B cell (primary cell): ENCODE results near the gene FAM227A. TPM values are rescaled to one million over a fixed set of nuclear protein-coding genes. Genes with fewer than 3 reads are reported as not detected.
A peak's percentile ranks its signal among the peaks of the same experiment; 100 is the strongest.

Experiments
- ATAC-seq: fragments of 200-7000 bp; cut with Tn5 transposase; one replicate; pipeline ENCODE4 v1.10.0; 2021; ENCODE audit warnings: low read depth, mild to moderate bottlenecking, moderate number of reproducible peaks, moderate library complexity
- CTCF ChIA-PET: fragments of 350-600 bp; sonication (Branson Sonifier 250); formaldehyde crosslinking; loops from one replicate; lab custom pipeline; 2021; ENCODE audit warnings: antibody characterized with exemption, inconsistent platforms; lab: Charles Lee
- POLR2A ChIA-PET: fragments of 350-600 bp; sonication (Branson Sonifier 250); formaldehyde crosslinking; loops from one replicate; lab custom pipeline; 2021; ENCODE audit warnings: antibody characterized with exemption; lab: Charles Lee
- DNase-seq: peaks from one replicate; pipeline ENCODE4 v3.0.0; 2013
- H2AFZ ChIP-seq: 2 replicates; pipeline ENCODE4 v1.6.1; 2012; ENCODE audit warnings: mild to moderate bottlenecking, low read depth, low read length; ENCODE audit not compliant: insufficient read depth, poor library complexity, severe bottlenecking
- H3K27ac ChIP-seq, 2 donors: 1 replicate in 1 of 2; 2 replicates in 1 of 2; pipeline ENCODE4 v1.5.1; 2012 to 2013; ENCODE audit warnings: low read length in 2 of 2, mild to moderate bottlenecking in 2 of 2, moderate library complexity in 1 of 2
- H3K27me3 ChIP-seq, 4 experiments: fragments of 200-600 bp in 1 of 4; sonication (generic) in 1 of 4; replicated peaks in 1 of 4; 1 replicate in 2 of 4; 2 replicates in 2 of 4; pipeline versions ENCODE4 v1.6.1 to v1.7.0; 2013 to 2016; ENCODE audit warnings: low read length in 3 of 4, mild to moderate bottlenecking in 2 of 4, mixed read lengths in 1 of 4, moderate library complexity in 1 of 4; ENCODE audit not compliant: insufficient read depth in 4 of 4, control insufficient read depth in 3 of 4; ENCODE audit errors: control extremely low read depth in 1 of 4
- H3K36me3 ChIP-seq, 2 experiments: replicated peaks in 1 of 2; 1 replicate in 1 of 2; 2 replicates in 1 of 2; pipeline versions ENCODE4 v1.6.1 to v1.7.1; 2013; ENCODE audit warnings: low read length in 1 of 2; ENCODE audit not compliant: insufficient read depth in 2 of 2, control insufficient read depth in 1 of 2; ENCODE audit errors: control extremely low read depth in 1 of 2, extremely low read depth in 1 of 2
- H3K4me1 ChIP-seq, 2 donors: fragments of 200-600 bp in 1 of 2; sonication (generic) in 1 of 2; 1 replicate in 1 of 2; 2 replicates in 1 of 2; pipeline versions ENCODE4 v1.5.1 to v1.6.1; 2013 to 2017; ENCODE audit warnings: low read length in 2 of 2; ENCODE audit not compliant: control insufficient read depth in 2 of 2, insufficient read depth in 2 of 2
- H3K4me2 ChIP-seq: replicated peaks from 2 replicates; pipeline ENCODE3; 2012; ENCODE audit warnings: mild to moderate bottlenecking, low read depth, low read length; ENCODE audit not compliant: poor library complexity, severe bottlenecking
- H3K4me3 ChIP-seq, 5 experiments: fragments of 200-600 bp in 1 of 5; sonication (generic) in 1 of 5; 1 replicate in 3 of 5; 2 replicates in 2 of 5; pipeline versions ENCODE4 v1.5.1 to v1.7.0; 2011 to 2016; ENCODE audit warnings: low read length in 4 of 5, mild to moderate bottlenecking in 4 of 5, low read depth in 2 of 5, control low read depth in 1 of 5, moderate library complexity in 1 of 5; ENCODE audit not compliant: insufficient read depth in 1 of 5; ENCODE audit errors: control extremely low read depth in 1 of 5, extremely low read depth in 1 of 5
- H3K79me2 ChIP-seq: fragments of 200-600 bp; sonication (generic); one replicate; pipeline ENCODE4 v1.6.0; 2016; ENCODE audit warnings: low read length; ENCODE audit not compliant: control insufficient read depth, insufficient read depth
- H3K9ac ChIP-seq: fragments of 200-600 bp; sonication (generic); 2 replicates; pipeline ENCODE4 v1.6.1; 2017; ENCODE audit warnings: mild to moderate bottlenecking, low read length, moderate library complexity
- H3K9me3 ChIP-seq, 3 donors: one replicate each; pipeline versions ENCODE4 v1.6.1 to v1.7.1; 2013; ENCODE audit warnings: low read length in 2 of 3; ENCODE audit not compliant: control insufficient read depth in 2 of 3, insufficient read depth in 1 of 3; ENCODE audit errors: control extremely low read depth in 1 of 3
- H4K20me1 ChIP-seq: 2 replicates; pipeline ENCODE4 v1.6.0; 2012; ENCODE audit warnings: mild to moderate bottlenecking, low read length; ENCODE audit not compliant: insufficient read depth, control insufficient read depth, poor library complexity, severe bottlenecking
- H3K27ac Mint-ChIP-seq: one replicate; pipeline ENCODE4 v1.8.0; 2021; ENCODE audit warnings: mixed read lengths
- H3K27me3 Mint-ChIP-seq: one replicate; pipeline ENCODE4 v1.8.0; 2021; ENCODE audit warnings: mixed read lengths
- H3K4me1 Mint-ChIP-seq: one replicate; pipeline ENCODE4 v1.8.0; 2021; ENCODE audit warnings: mixed read lengths
- H3K4me3 Mint-ChIP-seq: one replicate; pipeline ENCODE4 v1.8.0; 2021; ENCODE audit warnings: mixed read lengths
- H3K9me3 Mint-ChIP-seq: one replicate; pipeline ENCODE4 v1.8.0; 2022; ENCODE audit warnings: mixed read lengths; ENCODE audit not compliant: insufficient read depth
- CTCF ChIP-seq: fragments of 200-600 bp; IDR thresholded peaks from one replicate; pipeline ENCODE4 v1.8.0; 2022; ENCODE audit warnings: antibody characterized with exemption, mild to moderate bottlenecking
- EZH2 ChIP-seq: IDR thresholded peaks from 2 replicates; pipeline ENCODE4 v1.6.1; 2012; ENCODE audit warnings: borderline replicate concordance, low read depth, mild to moderate bottlenecking, moderate library complexity, low read length; ENCODE audit not compliant: insufficient read depth, poor library complexity, severe bottlenecking
- WGBS: methylation state at CpG from one replicate; pipeline ENCODE4 v1.1.5; 2013; ENCODE audit warnings: missing lambda C conversion rate; ENCODE audit not compliant: insufficient coverage; 5-methylcytosine and 5-hydroxymethylcytosine counted together
- intact Hi-C: fragments of 100-400 bp; cut with micrococcal nuclease; formaldehyde crosslinking; loops from one replicate; pipeline ENCODE4 v1.10.0; 2022
- polyA minus RNA-seq: library from RNA; depleted of rRNA, polyadenylated mRNA; stranded (reverse); fragments of >200 nt; gene quantifications from 2 replicates; pipeline ENCODE4 v1.2.3, GENCODE V29; 2012
- polyA plus RNA-seq: library from polyadenylated mRNA; depleted of rRNA; stranded (reverse); fragments of >200 nt; gene quantifications from 2 replicates; pipeline ENCODE4 v1.2.3, GENCODE V29; 2012
- total RNA-seq, 2 donors: library from RNA; stranded (reverse); fragments of 120-200 nt in 1 of 2; gene quantifications; 1 replicate in 1 of 2; 2 replicates in 1 of 2; pipeline versions ENCODE4 v1.2.3 to v1.2.4, GENCODE V29; 2013 to 2022

Gene FAM227A
- 0.57 and 1.1 TPM in 2 replicates for total RNA-seq
- total RNA-seq (2013) = 0.16 TPM
- polyA plus RNA-seq = 0.04 and 0.07 TPM in 2 replicates
- 0.51 and 0.86 TPM in 2 replicates for polyA minus RNA-seq

GRCh38 chr22:38656256-38657044, at the start of gene FAM227A, which contains the start of gene CBY1:
FAM227A (minus strand) TSS chr22:38656392; CDS start chr22:38650168, 6,224 bp downstream.
CBY1 (plus strand) TSS chr22:38656638; CDS start chr22:38668055, 11,417 bp downstream.
- Histone ChIP-seq H2AFZ (peak within 1 kb of the TSS; percentile 85), H3K4me3 (peak within 1 kb of the TSS; percentile 79 to 89 (median 85)), H3K4me1 (peaks cover 13 to 15% of the 10 kb centered on the region in 2 donors), H3K9ac (peak within 1 kb of the TSS; percentile 82), H3K27ac (peak within 1 kb of the TSS; percentile 78 to 98), H3K79me2 (peaks cover 10% of the 10 kb centered on the region), H4K20me1 (no peaks in the 10 kb centered on the region), H3K36me3 (no peaks in the 10 kb centered on the region), H3K27me3 (no peaks in the 10 kb centered on the region), H3K4me2 (peak within 1 kb of the TSS; percentile 83), H3K9me3 (no peaks in the 10 kb centered on the region)
- intact Hi-C loops = loop anchor here (1.0 to 10.0 kb wide), 3 partner anchors 25 to 152 kb away; partner anchors contain the start of genes DDX17, GTPBP1 and TOMM22
- ChIA-PET CTCF (interaction anchor here (0.5 to 2.9 kb wide), 5 partner anchors 9 to 604 kb away, joined by 4 to 16 read pairs (median 5); partner anchors contain the start of gene TOMM22), POLR2A (interaction anchor here (0.6 to 1.5 kb wide), 3 partner anchors 25 to 395 kb away, joined by 3 to 9 read pairs (median 6); partner anchors contain the start of genes DMC1 and TOMM22)
- peak within 1 kb of the TSS; percentile 99 for H3K27ac Mint-ChIP-seq
- H3K9me3 Mint-ChIP-seq = no peaks in the 10 kb centered on the region
- peaks cover 15% of the 10 kb centered on the region for H3K4me1 Mint-ChIP-seq
- no peak for TF ChIP-seq CTCF
- TF ChIP-seq EZH2 = no peak
- peak; percentile 93 for DNase-seq
- no peaks in the 10 kb centered on the region for H3K27me3 Mint-ChIP-seq
- peak within 1 kb of the TSS; percentile 94 for H3K4me3 Mint-ChIP-seq
- WGBS = under 1% methylated on average over 66 of the region's 66 CpGs
- ATAC-seq = peak; percentile 83
